Uterus (tissue), 2 donors: ENCODE data around the gene RSBN1L.

Experiments
- POLR2A ChIP-seq, 2 donors: fragments of 450-650 bp; IDR thresholded peaks; one replicate each; pipeline ENCODE4 v1.6.1; 2016; ENCODE audit warnings: antibody characterized with exemption in 2 of 2, mild to moderate bottlenecking in 1 of 2, moderate library complexity in 1 of 2
- TF ChIP-seq, protein P1 (sequence below), 4 experiments: fragments of 200-600 bp in 2 of 4; fragments of 450-650 bp in 2 of 4; sonication (generic) in 2 of 4; IDR thresholded peaks; one replicate each; pipeline ENCODE4 v1.5.1; 2016 to 2019; ENCODE audit warnings: antibody characterized with exemption in 4 of 4, mild to moderate bottlenecking in 2 of 4, moderate library complexity in 1 of 4

DNA sequence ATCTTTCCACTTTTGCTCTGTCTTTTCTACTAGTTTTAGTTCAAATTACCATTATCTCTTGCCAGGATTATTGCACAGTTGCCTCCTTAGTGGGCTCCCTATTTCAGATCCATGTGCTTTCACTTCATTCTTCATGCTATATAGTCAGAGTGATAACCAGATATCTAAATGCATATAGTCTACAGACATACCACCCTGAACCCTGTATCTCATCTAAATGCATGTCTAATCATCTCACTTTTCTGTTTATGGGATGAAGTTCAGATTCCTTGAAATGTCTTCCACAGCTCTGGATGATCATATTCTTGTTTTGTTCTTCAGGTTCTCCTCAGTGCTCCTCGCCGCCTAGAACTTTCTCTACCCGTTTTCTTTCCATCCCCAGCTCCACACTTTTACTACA, 13.8 kb downstream of the RSBN1L start:
- TF ChIP-seq, protein P1, sequence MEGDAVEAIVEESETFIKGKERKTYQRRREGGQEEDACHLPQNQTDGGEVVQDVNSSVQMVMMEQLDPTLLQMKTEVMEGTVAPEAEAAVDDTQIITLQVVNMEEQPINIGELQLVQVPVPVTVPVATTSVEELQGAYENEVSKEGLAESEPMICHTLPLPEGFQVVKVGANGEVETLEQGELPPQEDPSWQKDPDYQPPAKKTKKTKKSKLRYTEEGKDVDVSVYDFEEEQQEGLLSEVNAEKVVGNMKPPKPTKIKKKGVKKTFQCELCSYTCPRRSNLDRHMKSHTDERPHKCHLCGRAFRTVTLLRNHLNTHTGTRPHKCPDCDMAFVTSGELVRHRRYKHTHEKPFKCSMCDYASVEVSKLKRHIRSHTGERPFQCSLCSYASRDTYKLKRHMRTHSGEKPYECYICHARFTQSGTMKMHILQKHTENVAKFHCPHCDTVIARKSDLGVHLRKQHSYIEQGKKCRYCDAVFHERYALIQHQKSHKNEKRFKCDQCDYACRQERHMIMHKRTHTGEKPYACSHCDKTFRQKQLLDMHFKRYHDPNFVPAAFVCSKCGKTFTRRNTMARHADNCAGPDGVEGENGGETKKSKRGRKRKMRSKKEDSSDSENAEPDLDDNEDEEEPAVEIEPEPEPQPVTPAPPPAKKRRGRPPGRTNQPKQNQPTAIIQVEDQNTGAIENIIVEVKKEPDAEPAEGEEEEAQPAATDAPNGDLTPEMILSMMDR (IDR thresholded peaks at IDR 0.05), result no peak
- no peak for TF ChIP-seq POLR2A (IDR thresholded peaks at IDR 0.05)
